ENCODE measurements around the gene KXD1.

DNA sequence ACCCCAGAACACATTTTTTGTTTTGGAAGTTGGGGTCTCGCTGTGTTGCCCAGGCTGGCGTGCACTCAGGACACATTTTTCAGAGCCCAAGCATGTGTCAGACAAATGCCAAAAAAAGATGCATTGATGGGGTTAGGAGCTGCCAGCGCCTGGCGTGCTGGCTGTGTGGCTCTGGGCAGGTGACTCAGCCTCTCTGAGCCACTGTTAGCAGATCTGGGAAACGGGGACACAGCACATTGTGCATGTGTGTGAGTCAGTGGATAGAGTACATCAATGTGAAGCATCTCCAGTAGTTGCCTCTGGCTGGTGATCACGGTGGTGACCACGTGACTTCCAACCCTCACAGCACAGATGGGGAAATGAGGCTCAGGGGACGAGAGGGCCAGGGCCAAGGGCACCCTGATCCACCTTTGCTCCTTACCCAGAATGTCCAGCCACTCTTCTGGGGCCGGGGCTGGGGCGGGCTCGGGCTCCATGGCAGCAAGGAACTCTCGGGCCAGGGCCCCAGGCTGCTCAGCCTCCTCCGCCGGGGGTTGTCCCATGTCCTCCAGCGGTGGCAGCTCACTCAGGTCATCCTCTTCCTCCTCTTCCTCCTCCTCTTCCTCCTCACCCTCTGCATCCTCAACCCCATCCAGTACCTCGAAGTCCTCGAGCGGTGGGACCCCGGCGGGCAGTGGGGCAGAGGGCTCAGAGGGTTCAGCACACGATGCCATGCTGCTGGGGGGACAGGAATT, 16.2 kb upstream of the KXD1 start:
- TF ChIP-seq, protein P1, sequence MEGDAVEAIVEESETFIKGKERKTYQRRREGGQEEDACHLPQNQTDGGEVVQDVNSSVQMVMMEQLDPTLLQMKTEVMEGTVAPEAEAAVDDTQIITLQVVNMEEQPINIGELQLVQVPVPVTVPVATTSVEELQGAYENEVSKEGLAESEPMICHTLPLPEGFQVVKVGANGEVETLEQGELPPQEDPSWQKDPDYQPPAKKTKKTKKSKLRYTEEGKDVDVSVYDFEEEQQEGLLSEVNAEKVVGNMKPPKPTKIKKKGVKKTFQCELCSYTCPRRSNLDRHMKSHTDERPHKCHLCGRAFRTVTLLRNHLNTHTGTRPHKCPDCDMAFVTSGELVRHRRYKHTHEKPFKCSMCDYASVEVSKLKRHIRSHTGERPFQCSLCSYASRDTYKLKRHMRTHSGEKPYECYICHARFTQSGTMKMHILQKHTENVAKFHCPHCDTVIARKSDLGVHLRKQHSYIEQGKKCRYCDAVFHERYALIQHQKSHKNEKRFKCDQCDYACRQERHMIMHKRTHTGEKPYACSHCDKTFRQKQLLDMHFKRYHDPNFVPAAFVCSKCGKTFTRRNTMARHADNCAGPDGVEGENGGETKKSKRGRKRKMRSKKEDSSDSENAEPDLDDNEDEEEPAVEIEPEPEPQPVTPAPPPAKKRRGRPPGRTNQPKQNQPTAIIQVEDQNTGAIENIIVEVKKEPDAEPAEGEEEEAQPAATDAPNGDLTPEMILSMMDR (IDR thresholded peaks at IDR 0.05), result no peak
- TF ChIP-seq POLR2A (IDR thresholded peaks at IDR 0.05), result no peak
